ENCODE results near the gene IFT81.
"Not testable (repeated sequence)": the region's sequence is repeated elsewhere in the genome, so short reads cannot be mapped to it uniquely, and the experiment has no call there.

The IFT81 gene

GRCh38 chr12:110124269-110124995 is at the start of gene IFT81:
TSS of gene IFT81 (plus strand) at chr12:110124357. CDS start at chr12:110127381, 3,024 bp downstream.
- H3K27ac ChIP-seq, result peak within 1 kb of the TSS; percentile 84
- no peak for TF ChIP-seq CTCF (conservative IDR thresholded peaks at IDR 0.05)

- no peak overlapping the region for H3K27ac ChIP-seq
- no peak for TF ChIP-seq CTCF (conservative IDR thresholded peaks at IDR 0.05)
Measured at GRCh38 chr12:110075880-110076279, 48.3 kb upstream of the IFT81 start.

- TF ChIP-seq CTCF (conservative IDR thresholded peaks at IDR 0.05), result no peak
- no peak overlapping the region for H3K27ac ChIP-seq
Measured at GRCh38 chr12:110077800-110078199, 46.4 kb upstream of the IFT81 start.

- TF ChIP-seq CTCF (conservative IDR thresholded peaks at IDR 0.05), result no peak
- no peak overlapping the region for H3K27ac ChIP-seq
Measured at GRCh38 chr12:110079477-110080400, 44.4 kb upstream of the IFT81 start.

- H3K27ac ChIP-seq, result no peak overlapping the region
- no peak for TF ChIP-seq CTCF (conservative IDR thresholded peaks at IDR 0.05)
Measured at GRCh38 chr12:110080410-110080809, 43.7 kb upstream of the IFT81 start.

- TF ChIP-seq CTCF (conservative IDR thresholded peaks at IDR 0.05), result no peak
- no peak overlapping the region for H3K27ac ChIP-seq
Measured at GRCh38 chr12:110084314-110085015, 39.7 kb upstream of the IFT81 start.

GRCh38 chr12:110088216-110088615 is 35.9 kb upstream of the IFT81 start:
- not testable (repeated sequence) for H3K27ac ChIP-seq
